GM19025 (cell line): ENCODE measurements around the gene CHRNA7.

Source experiments
- ATAC-seq: cut with Tn5 transposase; IDR thresholded peaks from one replicate; pipeline ENCODE4 v1.9.1; 2021; ENCODE audit warnings: mild to moderate bottlenecking, low read depth, moderate library complexity; ENCODE audit not compliant: unreplicated experiment

CHRNA7 gene

GRCh38 chr15:32029862-32030781 lies at the start of gene CHRNA7:
CHRNA7 (plus strand) TSS chr15:32030515; CDS start chr15:32030595, 80 bp downstream.
- no peak for ATAC-seq

- no peak for ATAC-seq
Observed at GRCh38 chr15:31985607-31986006, 44.7 kb upstream of the CHRNA7 start.

GRCh38 chr15:31993062-31993461 lies 37.3 kb upstream of the CHRNA7 start:
- no peak for ATAC-seq

GRCh38 chr15:31997711-31998110 lies 32.6 kb upstream of the CHRNA7 start:
- no peak for ATAC-seq

- ATAC-seq: no peak
Observed at GRCh38 chr15:32003558-32003957, 26.8 kb upstream of the CHRNA7 start.

GRCh38 chr15:32004249-32004648 lies 26.1 kb upstream of the CHRNA7 start:
- no peak for ATAC-seq

- no peak for ATAC-seq
Observed at GRCh38 chr15:32007355-32007960, 22.9 kb upstream of the CHRNA7 start.

GRCh38 chr15:32014953-32015352 lies 15.4 kb upstream of the CHRNA7 start:
- ATAC-seq: no peak

GRCh38 chr15:32020156-32020555 lies 10.2 kb upstream of the CHRNA7 start:
- no peak for ATAC-seq

GRCh38 chr15:32028921-32029320 lies 1.4 kb upstream of the CHRNA7 start:
- ATAC-seq: no peak

- no peak for ATAC-seq
Observed at GRCh38 chr15:32029409-32029861, 880 bp upstream of the CHRNA7 start.

- no peak for ATAC-seq
Observed at GRCh38 chr15:32030795-32031194, 480 bp downstream of the CHRNA7 start.

GRCh38 chr15:32033186-32033890 lies 3.0 kb downstream of the CHRNA7 start:
- no peak for ATAC-seq

GRCh38 chr15:32034106-32034505 lies 3.8 kb downstream of the CHRNA7 start:
- no peak for ATAC-seq

GRCh38 chr15:32035285-32035684 lies 5.0 kb downstream of the CHRNA7 start:
- no peak for ATAC-seq

- ATAC-seq: no peak
Observed at GRCh38 chr15:32036971-32037370, 6.7 kb downstream of the CHRNA7 start.

- no peak for ATAC-seq
Observed at GRCh38 chr15:32041294-32041693, 11.0 kb downstream of the CHRNA7 start.

- ATAC-seq: no peak
Observed at GRCh38 chr15:32042269-32042972, 12.1 kb downstream of the CHRNA7 start.

- no peak for ATAC-seq
Observed at GRCh38 chr15:32053719-32054118, 23.4 kb downstream of the CHRNA7 start.

GRCh38 chr15:32057876-32058425 lies 27.6 kb downstream of the CHRNA7 start:
- ATAC-seq: no peak
